ENCODE results near the gene TMIGD1. TPM values are rescaled to one million over a fixed set of nuclear protein-coding genes. Genes with fewer than 3 reads are reported as not detected.

The TMIGD1 gene
- not detected for polyA plus RNA-seq (2013, experiment 1 of 2)
- polyA plus RNA-seq (2013, experiment 2 of 2), result not detected

GRCh38 chr17:30333503-30334360 is at the start of gene TMIGD1:
TMIGD1 (minus strand) TSS chr17:30334057; CDS start chr17:30332133, 1,924 bp downstream.
- Histone ChIP-seq H3K36me3 (ENCODE audit: control insufficient read depth, insufficient read depth, low read length) (no peaks in the 10 kb centered on the region), H3K4me1 (ENCODE audit: control insufficient read depth, insufficient read depth, low read length, poor library complexity, severe bottlenecking) (peaks cover 14% of the 10 kb centered on the region), H3K4me3 (ENCODE audit: extremely low read depth, insufficient read depth, low read length, poor library complexity, severe bottlenecking) (no peak within 1 kb of the TSS), H3K27ac (ENCODE audit: low read depth, low read length, severe bottlenecking) (no peak within 1 kb of the TSS), H3K9me3 (ENCODE audit: control insufficient read depth, low read length) (no peaks in the 10 kb centered on the region)
- 88 to 94% methylated on average over 5 to 6 of the region's 9 CpGs for WGBS, 2 experiments (ENCODE audit: insufficient coverage in 2 of 2)

GRCh38 chr17:30382345-30382744 is 48.5 kb upstream of the TMIGD1 start:
- WGBS, 2 experiments (ENCODE audit: insufficient coverage in 2 of 2), result 100% methylated on average over 1 of the region's 1 CpG; no CpG with 5 or more reads in 1 of the 2 experiments
- H3K27ac ChIP-seq (ENCODE audit: low read depth, low read length, severe bottlenecking), result no peak overlapping the region

GRCh38 chr17:30381340-30381659 is 47.4 kb upstream of the TMIGD1 start:
- Histone ChIP-seq H3K27ac (ENCODE audit: low read depth, low read length, severe bottlenecking) (no peak overlapping the region), H3K9me3 (ENCODE audit: control insufficient read depth, low read length) (no peaks in the 10 kb centered on the region), H3K4me1 (ENCODE audit: control insufficient read depth, insufficient read depth, low read length, poor library complexity, severe bottlenecking) (peaks cover 7% of the 10 kb centered on the region), H3K36me3 (ENCODE audit: control insufficient read depth, insufficient read depth, low read length) (peaks cover 16% of the 10 kb centered on the region), H3K4me3 (ENCODE audit: extremely low read depth, insufficient read depth, low read length, poor library complexity, severe bottlenecking) (peak overlapping the region; percentile 73)
- WGBS, 2 experiments (ENCODE audit: insufficient coverage in 2 of 2), result no CpG with 5 or more reads among the region's 2 CpGs

More at GRCh38 chr17:30382345-30382744, 48.5 kb upstream of the TMIGD1 start:
- peaks cover 7% of the 10 kb centered on the region for H3K4me1 ChIP-seq (ENCODE audit: control insufficient read depth, insufficient read depth, low read length, poor library complexity, severe bottlenecking)
- H3K4me3 ChIP-seq (ENCODE audit: extremely low read depth, insufficient read depth, low read length, poor library complexity, severe bottlenecking), result no peak overlapping the region
- H3K36me3 ChIP-seq (ENCODE audit: control insufficient read depth, insufficient read depth, low read length), result peaks cover 26% of the 10 kb centered on the region
- no peaks in the 10 kb centered on the region for H3K9me3 ChIP-seq (ENCODE audit: control insufficient read depth, low read length)

- H3K36me3 ChIP-seq (ENCODE audit: control insufficient read depth, insufficient read depth, low read length), result peaks cover 11% of the 10 kb centered on the region
- no peaks in the 10 kb centered on the region for H3K9me3 ChIP-seq (ENCODE audit: control insufficient read depth, low read length)
- peaks cover 7% of the 10 kb centered on the region for H3K4me1 ChIP-seq (ENCODE audit: control insufficient read depth, insufficient read depth, low read length, poor library complexity, severe bottlenecking)
- H3K27ac ChIP-seq (ENCODE audit: low read depth, low read length, severe bottlenecking), result no peak overlapping the region
- peak overlapping the region; percentile 73 for H3K4me3 ChIP-seq (ENCODE audit: extremely low read depth, insufficient read depth, low read length, poor library complexity, severe bottlenecking)
- 55 to 64% methylated on average over 1 to 3 of the region's 7 CpGs for WGBS, 2 experiments (ENCODE audit: insufficient coverage in 2 of 2)
Measured at GRCh38 chr17:30380643-30381339, 46.9 kb upstream of the TMIGD1 start.

GRCh38 chr17:30379903-30380381 is 46.1 kb upstream of the TMIGD1 start:
- Histone ChIP-seq H3K9me3 (ENCODE audit: control insufficient read depth, low read length) (no peaks in the 10 kb centered on the region), H3K36me3 (ENCODE audit: control insufficient read depth, insufficient read depth, low read length) (peaks cover 2% of the 10 kb centered on the region), H3K4me3 (ENCODE audit: extremely low read depth, insufficient read depth, low read length, poor library complexity, severe bottlenecking) (peak overlapping the region; percentile 73), H3K4me1 (ENCODE audit: control insufficient read depth, insufficient read depth, low read length, poor library complexity, severe bottlenecking) (peaks cover 7% of the 10 kb centered on the region), H3K27ac (ENCODE audit: low read depth, low read length, severe bottlenecking) (no peak overlapping the region)
- 16 to 21% methylated on average over 2 to 3 of the region's 5 CpGs for WGBS, 2 experiments (ENCODE audit: insufficient coverage in 2 of 2)

GRCh38 chr17:30379303-30379902 is 45.5 kb upstream of the TMIGD1 start:
- Histone ChIP-seq H3K4me1 (ENCODE audit: control insufficient read depth, insufficient read depth, low read length, poor library complexity, severe bottlenecking) (peaks cover 7% of the 10 kb centered on the region), H3K27ac (ENCODE audit: low read depth, low read length, severe bottlenecking) (no peak overlapping the region)
- 0% methylated on average over 40 to 55 of the region's 68 CpGs for WGBS, 2 experiments (ENCODE audit: insufficient coverage in 2 of 2)

GRCh38 chr17:30378825-30379302 is 45.0 kb upstream of the TMIGD1 start, which contains the start of gene CPD:
CPD (plus strand) TSS chr17:30378927; CDS start chr17:30378981, 54 bp downstream.
- H3K27ac ChIP-seq (ENCODE audit: low read depth, low read length, severe bottlenecking), result peak within 1 kb of the TSS; percentile 31
- peak within 1 kb of the TSS; percentile 73 for H3K4me3 ChIP-seq (ENCODE audit: extremely low read depth, insufficient read depth, low read length, poor library complexity, severe bottlenecking)
- no peaks in the 10 kb centered on the region for H3K36me3 ChIP-seq (ENCODE audit: control insufficient read depth, insufficient read depth, low read length)
- 1% methylated on average over 57 of the region's 59 CpGs for WGBS, 2 experiments (ENCODE audit: insufficient coverage in 2 of 2)
- H3K4me1 ChIP-seq (ENCODE audit: control insufficient read depth, insufficient read depth, low read length, poor library complexity, severe bottlenecking), result peaks cover 7% of the 10 kb centered on the region
- no peaks in the 10 kb centered on the region for H3K9me3 ChIP-seq (ENCODE audit: control insufficient read depth, low read length)

More at GRCh38 chr17:30379303-30379902, 45.5 kb upstream of the TMIGD1 start:
- no peaks in the 10 kb centered on the region for H3K36me3 ChIP-seq (ENCODE audit: control insufficient read depth, insufficient read depth, low read length)
- no peaks in the 10 kb centered on the region for H3K9me3 ChIP-seq (ENCODE audit: control insufficient read depth, low read length)
- H3K4me3 ChIP-seq (ENCODE audit: extremely low read depth, insufficient read depth, low read length, poor library complexity, severe bottlenecking), result peak overlapping the region; percentile 73

- WGBS, 2 experiments (ENCODE audit: insufficient coverage in 2 of 2), result 17 to 20% methylated on average over 25 to 27 of the region's 31 CpGs
- peak overlapping the region; percentile 31 for H3K27ac ChIP-seq (ENCODE audit: low read depth, low read length, severe bottlenecking)
Measured at GRCh38 chr17:30378241-30378824, 44.5 kb upstream of the TMIGD1 start.

GRCh38 chr17:30377574-30378240 is 43.9 kb upstream of the TMIGD1 start:
- no peaks in the 10 kb centered on the region for H3K36me3 ChIP-seq (ENCODE audit: control insufficient read depth, insufficient read depth, low read length)
- peaks cover 7% of the 10 kb centered on the region for H3K4me1 ChIP-seq (ENCODE audit: control insufficient read depth, insufficient read depth, low read length, poor library complexity, severe bottlenecking)
- no peaks in the 10 kb centered on the region for H3K9me3 ChIP-seq (ENCODE audit: control insufficient read depth, low read length)
- no peak overlapping the region for H3K4me3 ChIP-seq (ENCODE audit: extremely low read depth, insufficient read depth, low read length, poor library complexity, severe bottlenecking)
- no peak overlapping the region for H3K27ac ChIP-seq (ENCODE audit: low read depth, low read length, severe bottlenecking)
- WGBS, 2 experiments (ENCODE audit: insufficient coverage in 2 of 2), result 88 to 93% methylated on average over 8 to 11 of the region's 11 CpGs

More at GRCh38 chr17:30378241-30378824, 44.5 kb upstream of the TMIGD1 start:
- H3K9me3 ChIP-seq (ENCODE audit: control insufficient read depth, low read length), result no peaks in the 10 kb centered on the region
- H3K4me3 ChIP-seq (ENCODE audit: extremely low read depth, insufficient read depth, low read length, poor library complexity, severe bottlenecking), result peak overlapping the region; percentile 73
- H3K36me3 ChIP-seq (ENCODE audit: control insufficient read depth, insufficient read depth, low read length), result no peaks in the 10 kb centered on the region
- H3K4me1 ChIP-seq (ENCODE audit: control insufficient read depth, insufficient read depth, low read length, poor library complexity, severe bottlenecking), result peaks cover 7% of the 10 kb centered on the region

All from mesodermal cell (in vitro differentiated cells).